ENCODE data around the gene CA10. TPM values are rescaled to one million over a fixed set of nuclear protein-coding genes. Genes with fewer than 3 reads are reported as not detected.

The CA10 gene
- total RNA-seq, 1 experiment from 2014 or later, result not detected

- peaks cover 44% of the 10 kb centered on the region for H3K27me3 Mint-ChIP-seq (ENCODE audit: unreplicated experiment)
- CTCF ChIA-PET, result no interaction called here
- no peak overlapping the region for H3K27ac Mint-ChIP-seq (ENCODE audit: unreplicated experiment)
- no peak for DNase-seq
- no TSS peak for BruUV-seq (replicated peaks)
- H3K36me3 Mint-ChIP-seq (ENCODE audit: insufficient read depth, unreplicated experiment), result no peaks in the 10 kb centered on the region
- H3K9me3 Mint-ChIP-seq (ENCODE audit: low read depth, unreplicated experiment), result peaks cover 6% of the 10 kb centered on the region
- TF ChIP-seq CTCF (IDR thresholded peaks at IDR 0.05; ENCODE audit: unreplicated experiment), result no peak
- intact Hi-C loops (cut with micrococcal nuclease; ENCODE audit: unreplicated experiment), result no loop called here
- no peaks in the 10 kb centered on the region for H3K4me1 Mint-ChIP-seq (ENCODE audit: low read depth, unreplicated experiment)
- no peak overlapping the region for H3K4me3 Mint-ChIP-seq (ENCODE audit: low read depth, unreplicated experiment)
Measured at GRCh38 chr17:52049496-52049895, 109.0 kb downstream of the CA10 start.

DNA sequence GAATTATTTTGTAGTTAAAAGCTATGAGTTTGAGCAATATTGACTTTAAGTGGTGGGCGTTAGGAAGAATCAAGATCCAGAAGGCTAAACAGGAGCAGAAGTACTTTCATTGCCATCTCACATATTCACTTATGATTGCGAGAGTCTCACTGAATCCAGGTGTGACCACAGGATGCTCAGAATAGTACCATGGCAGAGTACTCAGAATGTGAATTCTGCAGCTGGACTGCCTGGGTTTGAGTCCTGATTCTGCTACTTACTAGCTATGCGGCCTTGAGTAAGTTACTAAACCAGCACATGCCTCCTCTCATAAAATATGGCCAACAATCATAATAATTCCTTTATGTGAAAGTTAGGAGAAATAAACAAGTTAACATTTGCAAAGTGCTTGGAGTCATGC is 109.5 kb downstream of the CA10 start:
- no peak overlapping the region for H3K4me3 Mint-ChIP-seq (ENCODE audit: low read depth, unreplicated experiment)
- no peak overlapping the region for H3K27ac Mint-ChIP-seq (ENCODE audit: unreplicated experiment)
- no peaks in the 10 kb centered on the region for H3K36me3 Mint-ChIP-seq (ENCODE audit: insufficient read depth, unreplicated experiment)
- peaks cover 49% of the 10 kb centered on the region for H3K27me3 Mint-ChIP-seq (ENCODE audit: unreplicated experiment)
- H3K9me3 Mint-ChIP-seq (ENCODE audit: low read depth, unreplicated experiment), result peaks cover 4% of the 10 kb centered on the region
- no TSS peak for BruUV-seq (replicated peaks)
- intact Hi-C loops (cut with micrococcal nuclease; ENCODE audit: unreplicated experiment), result no loop called here
- H3K4me1 Mint-ChIP-seq (ENCODE audit: low read depth, unreplicated experiment), result no peaks in the 10 kb centered on the region
- DNase-seq, result no peak
- CTCF ChIA-PET, result interaction anchor here (1.0 kb wide), 1 partner anchor 9 kb away, joined by 3 read pairs; no protein-coding TSS in a partner anchor
- no peak for TF ChIP-seq CTCF (IDR thresholded peaks at IDR 0.05; ENCODE audit: unreplicated experiment)

- no TSS peak for BruUV-seq (replicated peaks)
- Mint-ChIP-seq H3K36me3 (ENCODE audit: insufficient read depth, unreplicated experiment) (no peaks in the 10 kb centered on the region), H3K4me1 (ENCODE audit: low read depth, unreplicated experiment) (no peaks in the 10 kb centered on the region), H3K9me3 (ENCODE audit: low read depth, unreplicated experiment) (peaks cover 4% of the 10 kb centered on the region), H3K4me3 (ENCODE audit: low read depth, unreplicated experiment) (no peak overlapping the region), H3K27ac (ENCODE audit: unreplicated experiment) (no peak overlapping the region), H3K27me3 (ENCODE audit: unreplicated experiment) (peaks cover 51% of the 10 kb centered on the region)
- no peak for TF ChIP-seq CTCF (IDR thresholded peaks at IDR 0.05; ENCODE audit: unreplicated experiment)
- DNase-seq, result no peak
- CTCF ChIA-PET, result interaction anchor here (0.5 to 1.0 kb wide), 2 partner anchors 9 to 759 kb away, joined by 3 to 4 read pairs; no protein-coding TSS in a partner anchor
- intact Hi-C loops (cut with micrococcal nuclease; ENCODE audit: unreplicated experiment), result no loop called here
Measured at GRCh38 chr17:52048137-52048898, 110.2 kb downstream of the CA10 start.

- Mint-ChIP-seq H3K27me3 (ENCODE audit: unreplicated experiment) (peaks cover 51% of the 10 kb centered on the region), H3K36me3 (ENCODE audit: insufficient read depth, unreplicated experiment) (no peaks in the 10 kb centered on the region)
Measured at GRCh38 chr17:52047086-52047485, 111.4 kb downstream of the CA10 start.

More at GRCh38 chr17:52047086-52047485, 111.4 kb downstream of the CA10 start:
- DNase-seq, result no peak
- Mint-ChIP-seq H3K27ac (ENCODE audit: unreplicated experiment) (no peak overlapping the region), H3K4me1 (ENCODE audit: low read depth, unreplicated experiment) (no peaks in the 10 kb centered on the region), H3K9me3 (ENCODE audit: low read depth, unreplicated experiment) (peaks cover 4% of the 10 kb centered on the region), H3K4me3 (ENCODE audit: low read depth, unreplicated experiment) (no peak overlapping the region)
- intact Hi-C loops (cut with micrococcal nuclease; ENCODE audit: unreplicated experiment), result no loop called here
- TF ChIP-seq CTCF (IDR thresholded peaks at IDR 0.05; ENCODE audit: unreplicated experiment), result no peak
- BruUV-seq (replicated peaks), result no TSS peak
- CTCF ChIA-PET, result no interaction called here

All from Calu3 (cell line).